Stimulated activated effector memory CD8-positive, alpha-beta T cell treated with anti-CD3 and anti-CD28 coated beads, Interleukin-12 subunit alpha, Interleukin-12 subunit beta, amount 100 ng/mL, for 72 hours (primary cell): ENCODE data around the gene IDUA.
"Not testable (repeated sequence)": the region's sequence is repeated elsewhere in the genome, so short reads cannot be mapped to it uniquely, and the experiment has no call there.

ENCODE experiments used
- ATAC-seq: fragments of 150-1000 bp; cut with Tn5 transposase; 2 replicates; pipeline ENCODE4 v1.10.0; 2021
- DNase-seq, 2 donors: peaks; one replicate each; pipeline ENCODE4 v3.0.0; 2021 to 2022; ENCODE audit warnings: low spot score in 2 of 2
- H3K27ac Mint-ChIP-seq: one replicate; pipeline ENCODE4 v1.8.0; 2022; ENCODE audit warnings: mild to moderate bottlenecking, mixed read lengths
- H3K36me3 Mint-ChIP-seq: one replicate; pipeline ENCODE4 v1.8.0; 2022; ENCODE audit warnings: mild to moderate bottlenecking, mixed read lengths
- H3K4me1 Mint-ChIP-seq: one replicate; pipeline ENCODE4 v1.8.0; 2022; ENCODE audit warnings: mixed read lengths
- H3K4me3 Mint-ChIP-seq: one replicate; pipeline ENCODE4 v1.8.0; 2022; ENCODE audit warnings: mild to moderate bottlenecking, mixed read lengths
- H3K9me3 Mint-ChIP-seq: one replicate; pipeline ENCODE4 v1.8.0; 2022; ENCODE audit warnings: mixed read lengths

Gene IDUA

DNA sequence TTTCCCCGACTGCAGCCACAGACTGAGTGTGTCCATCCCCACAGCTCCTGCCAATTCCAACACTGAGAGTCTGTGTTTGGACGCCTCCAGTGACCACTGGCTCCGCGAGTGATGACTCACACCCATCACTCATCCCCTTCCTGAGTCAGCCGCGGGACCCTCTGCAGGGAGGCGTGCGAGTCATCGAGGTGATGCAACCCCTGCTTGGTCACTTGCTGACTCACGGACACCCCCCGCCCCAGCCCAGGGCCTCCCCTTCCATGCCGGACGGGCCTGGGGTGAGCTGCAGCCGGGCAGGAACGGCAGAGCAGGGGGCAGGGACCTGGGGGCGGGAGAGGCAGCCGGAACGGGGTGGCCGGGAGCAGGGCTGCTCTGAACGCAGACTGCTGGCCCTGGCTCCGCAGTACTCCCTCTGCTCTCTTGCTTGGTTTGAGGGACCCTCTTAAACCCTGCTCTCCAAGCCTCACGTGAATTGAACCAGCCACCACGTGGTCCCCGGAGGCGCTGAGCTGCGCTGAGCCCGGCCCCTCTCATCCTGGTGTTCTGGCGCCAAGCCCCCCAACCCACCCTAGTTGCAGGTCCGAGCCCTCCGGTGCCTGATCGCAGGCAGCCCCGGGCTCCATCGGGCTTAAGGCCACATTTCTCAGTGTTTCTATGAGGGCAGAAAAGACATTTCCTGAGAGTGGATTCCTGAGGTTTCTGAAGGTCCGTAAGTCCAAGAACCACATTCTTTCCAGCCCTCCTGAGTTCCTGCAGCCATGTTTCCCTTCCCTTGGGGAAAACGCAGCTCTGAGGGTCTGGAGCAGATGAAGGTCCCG lies 57.0 kb downstream of the IDUA start:
- Mint-ChIP-seq H3K4me3 (no peak overlapping the region), H3K27ac (no peak overlapping the region), H3K36me3 (peaks cover 6% of the 10 kb centered on the region), H3K4me1 (peaks cover 19% of the 10 kb centered on the region), H3K9me3 (no peaks in the 10 kb centered on the region)
- peak; percentile 82 for ATAC-seq
- no peak for DNase-seq

GRCh38 chr4:1044469-1045192 lies 57.8 kb downstream of the IDUA start:
- Mint-ChIP-seq H3K9me3 (no peaks in the 10 kb centered on the region), H3K4me1 (peaks cover 23% of the 10 kb centered on the region), H3K4me3 (no peak overlapping the region), H3K27ac (no peak overlapping the region), H3K36me3 (peaks cover 6% of the 10 kb centered on the region)
- no peak for ATAC-seq
- DNase-seq, result no peak

DNA sequence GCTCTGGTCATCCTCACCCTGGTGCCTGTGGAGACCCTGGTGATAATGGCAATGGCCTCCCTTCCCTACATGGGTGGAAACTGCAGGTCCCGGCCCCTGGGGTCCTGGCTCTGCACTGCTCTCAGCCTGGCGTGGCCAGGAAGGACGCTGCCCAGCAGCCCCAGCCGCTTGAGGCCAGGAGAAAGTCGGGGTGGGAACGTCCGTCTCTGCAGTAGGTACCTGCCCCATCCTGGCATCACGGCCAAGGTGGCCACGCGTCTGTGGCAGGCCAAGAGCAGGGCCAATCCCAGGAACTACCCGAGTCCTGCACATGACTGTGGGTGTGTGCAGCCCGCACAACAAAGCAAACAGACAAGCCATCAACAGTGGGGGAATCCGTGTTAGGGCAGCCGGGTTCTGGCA lies 58.4 kb downstream of the IDUA start:
- DNase-seq (no peak), ATAC-seq (no peak)
- H3K9me3 Mint-ChIP-seq, result no peaks in the 10 kb centered on the region
- H3K4me1 Mint-ChIP-seq, result peaks cover 23% of the 10 kb centered on the region
- H3K27ac Mint-ChIP-seq, result no peak overlapping the region
- peaks cover 6% of the 10 kb centered on the region for H3K36me3 Mint-ChIP-seq
- no peak overlapping the region for H3K4me3 Mint-ChIP-seq

GRCh38 chr4:1045595-1046201 lies 58.9 kb downstream of the IDUA start:
- peaks cover 6% of the 10 kb centered on the region for H3K36me3 Mint-ChIP-seq
- peaks cover 23% of the 10 kb centered on the region for H3K4me1 Mint-ChIP-seq
- ATAC-seq, result no peak
- no peaks in the 10 kb centered on the region for H3K9me3 Mint-ChIP-seq
- no peak overlapping the region for H3K27ac Mint-ChIP-seq
- no peak for DNase-seq
- no peak overlapping the region for H3K4me3 Mint-ChIP-seq

- not testable (repeated sequence) for ATAC-seq, H3K36me3 Mint-ChIP-seq, DNase-seq, H3K4me3 Mint-ChIP-seq, H3K9me3 Mint-ChIP-seq
- H3K27ac Mint-ChIP-seq, result peak overlapping the region; percentile 68
- peaks cover 23% of the 10 kb centered on the region for H3K4me1 Mint-ChIP-seq
Observed at GRCh38 chr4:1046581-1047011, 59.8 kb downstream of the IDUA start.

GRCh38 chr4:1047106-1047975 lies 60.5 kb downstream of the IDUA start:
- Mint-ChIP-seq H3K4me1 (peaks cover 23% of the 10 kb centered on the region), H3K27ac (peak overlapping the region; percentile 68), H3K36me3 (peaks cover 6% of the 10 kb centered on the region), H3K4me3 (no peak overlapping the region), H3K9me3 (no peaks in the 10 kb centered on the region)
- ATAC-seq, result no peak
- DNase-seq, result no peak

DNA sequence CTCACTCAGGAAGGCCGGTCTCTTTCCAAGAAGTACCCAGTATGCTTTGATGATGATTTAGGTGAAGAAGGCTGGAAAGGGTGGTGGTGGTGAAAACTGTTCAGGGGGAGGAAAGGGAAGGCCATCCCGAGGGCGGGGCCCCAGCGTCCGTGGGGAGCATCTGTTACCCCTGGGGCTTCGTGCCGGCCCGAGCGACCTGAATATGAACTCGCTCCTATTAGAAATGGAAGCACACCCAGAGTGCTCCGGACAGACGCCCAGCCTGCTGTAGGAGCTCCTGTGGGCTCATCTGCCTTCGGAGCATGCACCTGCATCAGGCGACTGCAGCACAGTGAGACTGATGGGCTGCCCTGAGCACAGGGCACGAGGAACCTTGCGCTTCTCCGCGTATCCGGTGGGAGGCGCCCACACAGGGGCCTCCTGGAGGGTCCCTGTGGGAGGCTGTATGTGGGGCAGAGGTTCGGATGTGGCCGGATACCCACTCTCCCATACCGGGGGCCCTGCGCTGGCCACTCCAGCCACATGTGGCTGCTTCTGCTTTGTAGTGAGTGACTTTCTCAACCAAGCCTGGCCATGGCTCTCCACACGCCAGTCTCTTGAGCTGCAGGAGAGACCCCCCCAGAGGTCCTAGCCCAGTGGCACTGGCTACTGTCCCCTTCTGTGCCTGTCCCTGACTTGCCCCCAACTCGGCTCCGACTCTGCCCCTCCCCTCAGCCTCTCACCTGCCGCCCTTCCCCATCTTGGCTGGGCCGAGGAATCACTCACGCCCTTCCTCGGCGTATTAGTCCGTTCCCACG lies 61.3 kb downstream of the IDUA start:
- peaks cover 20% of the 10 kb centered on the region for H3K4me1 Mint-ChIP-seq
- DNase-seq (no peak), ATAC-seq (no peak)
- H3K27ac Mint-ChIP-seq, result no peak overlapping the region
- no peaks in the 10 kb centered on the region for H3K9me3 Mint-ChIP-seq
- H3K4me3 Mint-ChIP-seq, result no peak overlapping the region
- peaks cover 6% of the 10 kb centered on the region for H3K36me3 Mint-ChIP-seq

DNA sequence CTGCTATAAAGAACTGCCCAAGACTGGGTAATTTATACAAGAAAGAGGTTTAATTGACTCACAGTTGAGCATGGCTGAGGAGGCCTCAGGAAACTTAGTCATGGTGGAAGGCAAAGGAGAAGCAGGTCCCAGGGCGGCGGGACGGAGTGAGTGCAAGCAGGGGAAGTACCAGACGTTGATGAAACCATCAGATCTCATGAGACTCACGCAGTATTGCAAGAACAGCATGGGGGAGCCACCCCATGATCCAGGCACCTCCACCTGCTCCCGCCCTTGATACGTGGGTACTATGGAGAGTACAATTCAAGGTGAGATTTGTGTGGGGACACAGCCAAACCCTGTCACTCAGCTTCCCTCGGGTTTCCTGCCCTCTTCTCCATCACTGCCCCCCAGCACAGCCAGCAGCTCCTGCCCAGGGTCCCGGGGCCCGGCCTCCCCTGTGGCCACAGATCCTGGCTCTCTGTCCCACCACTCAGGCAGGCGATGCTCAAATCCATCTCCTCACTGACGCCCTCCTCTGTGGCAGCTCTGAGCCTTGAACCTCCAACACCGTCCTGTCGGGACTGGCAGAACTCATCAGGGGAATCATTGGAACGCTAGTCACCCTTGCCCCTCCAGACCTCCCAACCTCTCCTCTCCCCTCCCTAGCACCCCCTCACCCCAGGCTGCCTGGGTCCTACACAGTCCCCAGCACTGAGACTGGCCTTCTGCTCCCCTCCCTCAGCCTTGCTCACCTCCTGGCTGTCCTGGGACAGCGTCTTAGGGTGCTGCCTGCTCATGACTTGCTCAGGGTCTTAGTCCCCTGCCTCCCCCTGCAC lies 62.1 kb downstream of the IDUA start:
- no peak for DNase-seq

DNA sequence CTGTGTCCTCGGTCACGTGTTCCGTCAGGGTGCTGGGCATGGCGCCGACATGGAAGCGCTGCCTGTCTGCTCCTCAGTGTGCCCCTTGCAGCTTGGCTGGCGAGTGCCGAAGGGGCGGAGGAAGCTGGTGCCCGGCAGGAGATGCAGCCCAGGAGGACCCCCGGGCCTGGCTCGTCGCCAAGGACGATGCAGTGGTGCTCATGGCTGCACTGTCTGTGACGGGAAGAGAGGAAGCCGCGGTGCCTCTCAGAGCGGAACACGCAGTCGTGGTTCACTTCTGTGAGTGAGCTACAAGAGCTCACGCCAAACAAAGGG lies 62.7 kb downstream of the IDUA start:
- Mint-ChIP-seq H3K4me1 (peaks cover 15% of the 10 kb centered on the region), H3K9me3 (no peaks in the 10 kb centered on the region), H3K36me3 (peaks cover 6% of the 10 kb centered on the region), H3K4me3 (no peak overlapping the region), H3K27ac (no peak overlapping the region)
- DNase-seq, result no peak
- ATAC-seq, result no peak

More for the DNA sequence above, 62.1 kb downstream of the IDUA start:
- H3K4me1 Mint-ChIP-seq, result peaks cover 15% of the 10 kb centered on the region
- H3K36me3 Mint-ChIP-seq, result peaks cover 6% of the 10 kb centered on the region
- no peaks in the 10 kb centered on the region for H3K9me3 Mint-ChIP-seq
- ATAC-seq, result peak; percentile 75
- no peak overlapping the region for H3K4me3 Mint-ChIP-seq
- H3K27ac Mint-ChIP-seq, result no peak overlapping the region

DNA sequence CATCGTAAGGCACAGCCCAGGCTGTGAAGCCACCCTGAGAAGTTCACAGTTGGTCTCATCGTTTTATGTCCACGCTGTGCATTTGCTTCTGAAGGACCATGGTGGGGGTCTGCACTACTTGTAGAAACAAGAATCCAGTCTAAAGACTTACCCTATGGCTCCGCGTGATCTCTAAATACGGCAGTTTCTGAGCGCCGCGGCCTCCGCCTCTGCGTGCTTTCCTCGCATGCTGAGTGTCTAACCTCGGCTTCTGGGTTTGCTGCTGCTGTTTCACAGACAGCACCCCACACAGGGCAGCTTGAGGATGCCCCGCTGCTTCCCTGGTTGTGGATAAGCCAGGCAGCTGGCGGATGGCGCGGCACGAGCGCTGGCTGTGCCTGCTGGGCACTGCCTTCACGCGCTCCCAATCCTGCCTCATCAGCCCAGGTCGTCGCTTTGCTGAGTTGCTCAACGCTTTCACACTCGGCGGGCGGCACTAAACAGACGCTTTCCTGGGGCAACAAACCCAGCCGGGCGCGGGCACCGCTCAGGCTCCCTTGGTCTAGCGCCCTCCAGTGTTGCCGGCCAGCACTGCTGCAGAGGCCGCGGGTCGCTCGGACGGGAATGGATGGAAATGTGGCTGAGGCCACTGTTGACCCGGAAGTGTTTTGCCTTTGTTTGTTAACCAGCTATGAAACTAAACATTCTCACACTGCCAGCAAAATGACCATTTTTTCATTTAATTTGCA lies 63.8 kb downstream of the IDUA start:
- no peak overlapping the region for H3K4me3 Mint-ChIP-seq
- no peak overlapping the region for H3K27ac Mint-ChIP-seq

DNA sequence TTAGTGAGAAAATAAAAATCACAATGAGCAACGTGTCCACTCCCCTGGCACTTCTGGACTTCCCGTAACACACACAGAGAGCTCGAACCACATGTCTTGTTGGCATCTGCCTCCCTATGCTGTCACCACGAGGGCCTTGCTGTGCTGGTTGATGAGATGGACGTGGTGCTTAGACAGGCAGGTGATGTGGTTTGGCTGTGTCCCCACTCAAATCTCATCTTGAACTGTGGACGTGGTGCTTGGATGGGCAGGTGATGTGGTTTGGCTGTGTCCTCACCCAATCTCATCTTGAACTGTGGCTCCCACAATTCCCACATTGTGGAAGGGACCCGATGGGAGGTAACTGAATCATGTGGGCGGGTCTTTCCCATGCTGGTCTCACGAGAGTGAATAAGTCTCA lies 64.6 kb downstream of the IDUA start:
- Mint-ChIP-seq H3K9me3 (no peaks in the 10 kb centered on the region), H3K4me3 (no peak overlapping the region), H3K4me1 (peaks cover 26% of the 10 kb centered on the region), H3K36me3 (peaks cover 6% of the 10 kb centered on the region), H3K27ac (no peak overlapping the region)
- DNase-seq (no peak), ATAC-seq (no peak)

More for the DNA sequence above, 63.8 kb downstream of the IDUA start:
- Mint-ChIP-seq H3K36me3 (peaks cover 6% of the 10 kb centered on the region), H3K4me1 (peaks cover 18% of the 10 kb centered on the region), H3K9me3 (no peaks in the 10 kb centered on the region)
- DNase-seq (no peak), ATAC-seq (no peak)

- no peak overlapping the region for H3K4me3 Mint-ChIP-seq
- ATAC-seq (no peak), DNase-seq (no peak)
- peaks cover 21% of the 10 kb centered on the region for H3K4me1 Mint-ChIP-seq
- no peak overlapping the region for H3K27ac Mint-ChIP-seq
- no peaks in the 10 kb centered on the region for H3K36me3 Mint-ChIP-seq
- H3K9me3 Mint-ChIP-seq, result no peaks in the 10 kb centered on the region
Observed at GRCh38 chr4:1052231-1052671, 65.4 kb downstream of the IDUA start.

DNA sequence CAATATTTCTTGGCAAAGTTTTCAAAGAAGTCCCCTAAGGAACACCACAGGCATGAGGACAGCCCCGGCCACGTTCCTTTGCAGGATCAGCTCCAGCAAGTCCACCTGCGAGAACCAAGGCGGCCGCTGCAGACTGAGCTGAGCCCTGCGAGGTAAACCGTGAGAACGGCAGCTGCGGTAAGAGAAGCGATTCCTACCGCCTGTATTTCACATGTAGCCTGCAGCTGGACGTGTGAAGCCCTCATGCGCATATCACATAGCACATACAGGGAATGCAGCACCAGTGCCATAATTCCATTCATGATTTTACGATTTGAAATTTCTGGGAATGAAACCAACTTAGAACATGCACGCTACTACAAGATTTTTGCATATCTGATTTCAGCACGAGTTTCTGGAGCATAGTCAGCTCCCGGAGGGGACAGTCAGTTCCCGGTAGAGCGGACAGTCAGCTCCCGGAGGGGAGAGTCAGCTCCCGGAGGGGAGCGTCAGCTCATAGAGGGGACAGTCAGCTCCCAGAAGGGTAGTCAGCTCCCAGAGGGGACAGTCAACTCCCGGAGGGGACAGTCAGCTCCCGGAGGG lies 66.3 kb downstream of the IDUA start:
- no peak for DNase-seq
- Mint-ChIP-seq H3K4me1 (peaks cover 21% of the 10 kb centered on the region), H3K4me3 (no peak overlapping the region), H3K36me3 (no peaks in the 10 kb centered on the region), H3K9me3 (no peaks in the 10 kb centered on the region), H3K27ac (no peak overlapping the region)
- ATAC-seq, result no peak
